Stomach (tissue), 4 donors: ENCODE measurements around the gene EPPIN.

ENCODE experiments used
- CTCF ChIP-seq, 7 experiments: fragments of 450-650 bp in 4 of 7; fragments of 200-600 bp in 3 of 7; sonication (generic) in 3 of 7; IDR thresholded peaks; one replicate each; pipeline ENCODE4 v1.5.1; 2016 to 2019; ENCODE audit warnings: antibody characterized with exemption in 7 of 7, control low read depth in 2 of 7, mild to moderate bottlenecking in 1 of 7
- EP300 ChIP-seq: sonication (generic); formaldehyde crosslinking; IDR thresholded peaks from one replicate; pipeline ENCODE4 v1.6.1; 2017; ENCODE audit warnings: antibody characterized with exemption
- POLR2A ChIP-seq, 4 donors: fragments of 450-650 bp; IDR thresholded peaks; one replicate each; pipeline ENCODE4 v1.6.1; 2016; ENCODE audit warnings: antibody characterized with exemption in 4 of 4, control low read depth in 2 of 4, mild to moderate bottlenecking in 1 of 4, moderate library complexity in 1 of 4

GRCh38 chr20:45509091-45509490, 38.1 kb downstream of the EPPIN start:
- TF ChIP-seq POLR2A (IDR thresholded peaks at IDR 0.05) (no peak), CTCF (IDR thresholded peaks at IDR 0.05) (no peak), EP300 (no peak)
